HG03575 (cell line): ENCODE data around the gene PTPRA.
"Not testable (repeated sequence)": the region's sequence is repeated elsewhere in the genome, so short reads cannot be mapped to it uniquely, and the experiment has no call there.

Experiments
- ATAC-seq: cut with Tn5 transposase; IDR thresholded peaks from one replicate; pipeline ENCODE4 v1.9.1; 2021; ENCODE audit not compliant: unreplicated experiment, insufficient number of reproducible peaks, low FRiP score; ENCODE audit errors: extremely low read depth

Gene PTPRA

GRCh38 chr20:2981646-2982045 is 108.4 kb downstream of the PTPRA start:
- no peak for ATAC-seq

GRCh38 chr20:2983508-2983907 is 110.2 kb downstream of the PTPRA start:
- ATAC-seq = no peak

DNA sequence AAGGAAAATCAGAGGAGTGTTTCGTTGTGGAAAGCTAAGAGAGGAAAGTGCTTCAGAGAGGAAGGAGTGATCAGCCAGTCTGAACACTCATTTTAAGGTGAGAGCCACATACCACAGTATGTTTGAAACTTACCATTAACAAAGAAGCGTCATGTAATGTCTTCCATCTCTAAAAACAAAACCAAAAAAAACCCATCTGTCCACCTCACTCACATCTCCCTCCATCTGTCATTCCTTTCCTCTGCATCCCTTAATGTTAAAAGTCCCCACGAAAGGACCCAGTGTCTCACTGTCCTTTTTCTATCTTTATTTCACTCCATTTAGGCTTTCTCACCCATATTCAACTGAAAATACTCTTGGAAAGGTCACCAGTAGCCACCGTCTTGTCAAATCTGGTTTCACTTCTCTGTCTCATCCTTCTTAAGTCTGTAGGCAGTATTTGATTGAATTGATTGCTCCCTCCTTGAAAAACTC is 110.8 kb downstream of the PTPRA start:
- ATAC-seq = no peak

GRCh38 chr20:2984956-2985661 is 111.8 kb downstream of the PTPRA start:
- ATAC-seq = no peak

GRCh38 chr20:2986466-2986865 is 113.2 kb downstream of the PTPRA start:
- ATAC-seq = no peak

- ATAC-seq = no peak
Observed at GRCh38 chr20:2987861-2988260, 114.6 kb downstream of the PTPRA start.

- ATAC-seq = no peak
Observed at GRCh38 chr20:2991532-2991931, 118.3 kb downstream of the PTPRA start.

DNA sequence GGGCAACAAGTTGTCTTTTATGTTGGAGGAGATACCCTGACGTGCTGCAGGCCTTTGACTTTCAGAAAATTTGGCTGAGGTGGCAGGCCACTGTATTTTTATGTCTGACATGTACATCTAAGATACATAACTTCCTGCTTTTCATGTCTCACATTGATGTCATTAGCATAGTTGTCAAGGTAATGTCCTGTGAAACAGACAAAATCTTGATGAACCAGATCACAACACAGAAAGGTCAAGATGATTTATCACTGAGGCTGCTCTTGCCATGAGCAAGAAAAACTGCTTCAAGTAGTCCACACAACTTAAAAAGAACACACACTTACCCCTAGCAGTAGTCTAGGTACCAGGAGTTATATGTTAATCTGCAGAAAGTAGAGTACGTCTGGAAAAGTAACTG is 120.0 kb downstream of the PTPRA start:
- ATAC-seq = no peak

GRCh38 chr20:2995796-2996195 is 122.5 kb downstream of the PTPRA start:
- ATAC-seq = no peak

DNA sequence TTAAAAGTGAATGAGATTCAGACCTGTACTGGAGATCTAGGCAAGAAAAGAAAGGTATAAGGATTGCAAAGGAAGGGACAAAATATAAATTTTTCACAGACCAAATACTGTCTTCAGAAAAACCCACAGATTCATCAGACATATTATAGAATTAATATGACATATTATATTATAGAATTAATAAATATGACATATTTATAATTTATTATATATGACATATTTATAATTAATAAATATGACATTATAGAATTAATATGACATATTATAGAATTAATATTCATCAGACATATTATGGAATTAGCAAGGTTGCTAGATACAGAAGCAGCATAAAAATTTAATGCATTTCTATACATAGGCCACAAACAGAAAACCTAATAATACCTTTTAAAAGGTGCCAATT is 125.4 kb downstream of the PTPRA start:
- ATAC-seq = no peak

- peak; percentile 68 for ATAC-seq
Observed at GRCh38 chr20:3000852-3001523, 127.7 kb downstream of the PTPRA start.

GRCh38 chr20:3003416-3003815 is 130.1 kb downstream of the PTPRA start:
- ATAC-seq = no peak

DNA sequence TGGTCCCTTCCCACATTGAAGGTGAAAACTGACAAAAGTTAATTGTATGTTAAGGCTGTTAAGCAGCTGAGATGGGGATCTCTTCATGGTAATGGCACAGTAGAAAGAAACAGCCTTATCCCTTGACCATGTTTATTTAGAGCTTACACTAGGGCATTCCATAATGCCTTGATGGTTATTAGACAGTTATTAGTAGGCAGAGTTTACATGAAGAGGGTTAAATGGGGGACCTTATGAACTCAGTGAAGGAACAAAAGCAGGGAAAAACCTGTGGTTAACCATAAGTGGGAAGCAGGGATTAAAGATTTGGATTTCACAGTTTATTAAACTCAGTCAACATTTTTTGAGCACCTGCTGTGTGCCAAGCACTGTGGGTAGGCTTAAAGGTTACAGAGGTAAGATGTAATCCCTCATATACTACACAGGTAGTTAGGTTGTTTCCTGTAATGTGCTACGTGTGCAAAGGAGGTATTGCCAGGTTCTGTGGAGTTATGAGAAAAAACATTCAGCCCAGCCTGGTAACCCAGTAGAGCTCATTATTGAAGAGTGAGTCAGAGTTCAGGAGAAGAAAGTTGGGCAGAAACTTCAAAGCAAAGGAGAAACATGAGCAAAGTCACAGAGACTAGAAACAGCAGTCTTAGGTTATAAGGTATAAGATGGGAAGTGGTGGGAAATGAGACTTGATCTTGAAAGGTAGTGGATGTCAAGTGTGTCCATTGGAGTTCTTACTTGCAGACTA is 137.9 kb downstream of the PTPRA start:
- no peak for ATAC-seq

DNA sequence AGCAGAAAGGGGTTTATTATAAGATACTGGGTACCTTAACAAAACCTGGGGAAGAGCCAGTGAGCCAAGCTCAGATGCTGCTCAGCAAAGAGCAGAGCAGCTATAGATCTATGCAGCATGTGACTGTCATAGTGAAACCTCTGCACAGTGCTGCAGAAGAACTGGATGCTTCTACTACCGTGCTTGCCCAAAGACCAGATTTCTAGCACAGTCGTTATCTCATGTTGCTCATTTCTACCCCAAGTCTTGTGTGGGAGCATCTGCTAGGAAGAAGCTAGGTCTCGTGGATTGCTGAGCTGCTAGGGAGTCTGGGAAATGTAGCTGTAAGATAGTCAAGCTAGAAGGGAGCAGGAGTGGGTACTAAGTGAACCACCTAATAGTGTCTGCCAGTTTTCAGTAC is 138.5 kb downstream of the PTPRA start:
- ATAC-seq = no peak

DNA sequence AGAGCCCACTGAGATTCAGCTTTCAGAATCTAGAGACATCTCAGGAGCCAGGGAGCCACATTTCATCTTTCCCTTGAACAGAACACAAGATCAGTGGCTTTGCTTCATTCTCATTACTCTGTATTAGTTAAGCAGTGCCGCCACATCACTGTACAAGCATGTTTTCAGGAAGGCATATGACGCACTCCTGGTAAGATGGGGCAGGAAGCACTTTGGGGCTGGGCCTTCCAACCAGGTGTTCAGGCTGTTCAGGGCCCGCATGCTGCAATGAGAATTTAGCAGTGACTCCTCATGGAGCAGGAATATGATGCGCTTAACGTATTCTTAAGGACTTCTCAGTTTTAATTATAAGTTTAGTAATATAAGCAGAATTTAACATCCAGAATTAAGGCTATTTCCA is 140.5 kb downstream of the PTPRA start:
- no peak for ATAC-seq

- no peak for ATAC-seq
Observed at GRCh38 chr20:3014179-3014578, 140.9 kb downstream of the PTPRA start.

DNA sequence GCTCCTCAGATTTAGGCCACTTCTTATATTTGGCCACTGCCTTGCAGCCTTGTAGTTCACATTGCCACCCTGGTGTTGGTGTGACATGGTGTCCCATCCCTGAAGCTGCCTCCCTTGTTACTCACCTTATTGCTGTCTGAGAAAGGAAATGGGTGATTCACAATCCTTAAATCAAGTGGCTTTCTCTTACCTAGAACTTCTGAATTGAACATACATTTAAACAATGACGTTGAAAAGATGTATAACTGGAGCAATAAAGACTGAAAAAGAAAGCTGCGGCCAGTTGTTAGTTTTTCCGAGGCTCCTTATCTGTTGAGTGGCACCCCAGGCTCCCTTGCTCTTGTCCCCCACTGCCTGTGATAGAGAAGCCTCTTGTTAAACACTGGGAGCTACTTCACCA is 141.4 kb downstream of the PTPRA start:
- no peak for ATAC-seq

- not testable (repeated sequence) for ATAC-seq
Observed at GRCh38 chr20:3015302-3015701, 142.0 kb downstream of the PTPRA start.

GRCh38 chr20:3021327-3021726 is 148.0 kb downstream of the PTPRA start:
- ATAC-seq = no peak

GRCh38 chr20:3021777-3022176 is 148.5 kb downstream of the PTPRA start:
- no peak for ATAC-seq
